Subcutaneous adipose tissue (tissue), 4 donors: ENCODE results near the gene HSD11B1. TPM values are rescaled to one million over a fixed set of nuclear protein-coding genes. Genes with fewer than 3 reads are reported as not detected.

ENCODE experiments used
- CTCF ChIP-seq: fragments of 450-650 bp; IDR thresholded peaks from one replicate; pipeline ENCODE4 v1.5.1; 2016; ENCODE audit warnings: low read depth, mild to moderate bottlenecking, control low read depth, antibody characterized with exemption, moderate library complexity
- total RNA-seq, 4 donors: library from RNA; depleted of rRNA; stranded (reverse); fragments of >200 nt; gene quantifications; one replicate each; pipeline ENCODE4 v1.1.0, GENCODE V29; 2016

Gene HSD11B1
- total RNA-seq, 4 donors from 2014 or later = 2.1 to 165 (median 45.8) TPM

- no peak for TF ChIP-seq CTCF
Observed at GRCh38 chr1:209777587-209777986, 72.9 kb downstream of the HSD11B1 start.

GRCh38 chr1:209778102-209778501, 73.5 kb downstream of the HSD11B1 start:
- no peak for TF ChIP-seq CTCF

GRCh38 chr1:209780268-209780667, 75.6 kb downstream of the HSD11B1 start:
- no peak for TF ChIP-seq CTCF

GRCh38 chr1:209783386-209783785, 78.7 kb downstream of the HSD11B1 start:
- TF ChIP-seq CTCF = no peak

Other genes with a start within 250 kb of the HSD11B1 start
- under 1 TPM in 1 of 4 donors, not detected in 3; 0.51 TPM for gene CAMK1G, start 121.1 kb upstream of the HSD11B1 start, total RNA-seq
- 10 to 100 TPM in 3 of 4 donors, 1 to 10 TPM in 1; 5.5 to 32.4 (median 21.3) TPM for gene LAMB3, start 52.4 kb upstream of the HSD11B1 start, total RNA-seq
- gene G0S2, start 29.4 kb upstream of the HSD11B1 start, total RNA-seq = 1,000 to 10,000 TPM in 3 of 4 donors, 100 to 1,000 TPM in 1; 926 to 3,115 (median 1,789) TPM
- 10 to 100 TPM in 1 of 4 donors, 1 to 10 TPM in 2, under 1 TPM in 1; 0.94 to 10.7 (median 3.1) TPM for gene TRAF3IP3, start 51.2 kb downstream of the HSD11B1 start, total RNA-seq
- gene C1orf74, start 79.7 kb downstream of the HSD11B1 start, total RNA-seq = 1 to 10 TPM; 1.1 to 2.0 (median 1.4) TPM
- gene IRF6, start 101.3 kb downstream of the HSD11B1 start, total RNA-seq = 1 to 10 TPM in 3 of 4 donors, under 1 TPM in 1; 0.38 to 2.0 (median 1.6) TPM
- 1 to 10 TPM; 5.3 to 9.5 (median 8.6) TPM for gene UTP25, start 123.1 kb downstream of the HSD11B1 start, total RNA-seq
- gene SYT14, start 233.4 kb downstream of the HSD11B1 start, total RNA-seq = not detected